Measurements from ENCODE around the gene STIP1.

Gene STIP1

GRCh38 chr11:64250415-64251015 lies 64.5 kb downstream of the STIP1 start:
- DNase-seq (ENCODE audit: low spot score): no peak

GRCh38 chr11:64251016-64251752 lies 65.2 kb downstream of the STIP1 start, which contains the start of gene PLCB3:
TSS of gene PLCB3 (plus strand) at chr11:64251530. CDS start at chr11:64251650, 120 bp downstream.
- DNase-seq (ENCODE audit: low spot score): no peak

GRCh38 chr11:64251753-64252002 lies 65.7 kb downstream of the STIP1 start:
- no peak for DNase-seq (ENCODE audit: low spot score)

- no peak for DNase-seq (ENCODE audit: low spot score)
Observed at GRCh38 chr11:64252003-64252872, 66.3 kb downstream of the STIP1 start.

- DNase-seq (ENCODE audit: low spot score): no peak
Observed at GRCh38 chr11:64253043-64253442, 67.1 kb downstream of the STIP1 start.

GRCh38 chr11:64253481-64253880 lies 67.5 kb downstream of the STIP1 start:
- no peak for DNase-seq (ENCODE audit: low spot score)
